HS-27A (cell line): ENCODE results near the gene F3.
A peak's percentile ranks its signal among the peaks of the same experiment; 100 is the strongest.
"Not testable (repeated sequence)": the region's sequence is repeated elsewhere in the genome, so short reads cannot be mapped to it uniquely, and the experiment has no call there.

ENCODE experiments used
- DNase-seq: peaks from one replicate; pipeline ENCODE4 v3.0.0-alpha.2; 2012; ENCODE audit warnings: low read depth, missing footprints

Gene F3

DNA sequence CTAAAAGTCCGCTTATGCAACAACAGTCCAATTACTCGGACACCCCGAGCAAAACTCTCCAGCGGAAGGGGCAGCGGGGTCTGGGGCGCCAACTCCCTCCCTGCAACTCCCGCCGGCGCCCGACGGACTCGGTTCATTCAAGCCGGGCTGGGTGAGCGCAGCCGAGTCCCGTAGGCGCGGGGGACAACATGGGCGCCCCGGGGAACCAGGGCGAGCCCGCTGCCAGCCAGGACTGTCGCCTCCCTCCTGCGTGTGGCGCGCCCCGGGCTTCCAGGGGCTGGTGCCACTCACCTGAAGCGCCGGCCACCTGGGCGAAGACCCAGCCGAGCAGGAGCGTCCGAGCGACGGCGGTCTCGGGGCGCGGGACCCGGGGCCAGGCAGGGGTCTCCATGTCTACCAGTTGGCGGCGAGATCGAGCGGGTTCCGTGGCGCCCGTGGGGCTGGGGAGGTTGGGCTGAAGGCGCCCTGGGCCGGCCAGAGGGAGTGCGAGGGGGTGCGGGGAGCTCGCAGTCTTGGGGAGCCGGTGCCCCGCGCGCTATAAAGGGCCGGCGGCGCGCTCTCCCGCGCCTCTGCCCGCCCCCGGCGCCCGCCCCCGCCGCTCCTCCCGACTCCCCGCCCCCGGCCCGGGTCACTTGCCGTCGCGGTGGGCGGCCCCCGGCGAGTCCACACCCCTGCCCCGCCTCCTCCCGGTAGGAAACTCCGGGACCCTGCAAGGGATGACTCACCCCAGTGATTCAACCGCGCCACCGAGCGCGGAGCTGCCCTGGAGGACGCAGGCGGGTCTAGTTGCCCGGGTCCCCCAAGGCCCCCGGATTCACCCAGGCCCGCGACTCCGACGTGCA is at the start of gene F3:
Gene F3, minus strand, starts transcription at position 514 of the 842 bp plus-strand sequence. Its CDS starts 123 bp downstream, at position 391.
- DNase-seq: peak; percentile 79

GRCh38 chr1:94590203-94591137 is 48.9 kb upstream of the F3 start:
- no peak for DNase-seq

- DNase-seq: no peak
Measured at GRCh38 chr1:94589728-94590127, 48.2 kb upstream of the F3 start.

DNA sequence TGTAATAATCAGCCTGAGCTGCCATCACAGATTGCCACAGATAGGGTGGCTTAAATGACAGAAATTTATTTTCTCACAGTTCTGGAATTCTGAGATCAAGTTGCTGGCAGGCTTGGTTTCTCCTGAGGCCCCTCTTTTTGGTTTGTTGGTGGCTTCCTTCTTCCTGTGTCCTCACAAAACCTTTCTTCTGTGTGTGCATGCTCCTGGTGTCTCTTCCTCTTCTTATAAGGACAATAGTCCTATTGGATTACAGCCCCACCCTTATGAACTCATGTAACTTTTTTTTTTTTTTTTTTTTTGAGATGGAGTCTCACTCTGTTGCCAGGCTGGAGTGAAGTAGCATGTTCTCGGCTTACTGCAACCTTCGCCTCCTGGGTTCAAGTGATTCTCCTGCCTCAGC is 41.0 kb upstream of the F3 start:
- no peak for DNase-seq

- DNase-seq: peak; percentile 69
Measured at GRCh38 chr1:94580367-94581115, 39.0 kb upstream of the F3 start.

DNA sequence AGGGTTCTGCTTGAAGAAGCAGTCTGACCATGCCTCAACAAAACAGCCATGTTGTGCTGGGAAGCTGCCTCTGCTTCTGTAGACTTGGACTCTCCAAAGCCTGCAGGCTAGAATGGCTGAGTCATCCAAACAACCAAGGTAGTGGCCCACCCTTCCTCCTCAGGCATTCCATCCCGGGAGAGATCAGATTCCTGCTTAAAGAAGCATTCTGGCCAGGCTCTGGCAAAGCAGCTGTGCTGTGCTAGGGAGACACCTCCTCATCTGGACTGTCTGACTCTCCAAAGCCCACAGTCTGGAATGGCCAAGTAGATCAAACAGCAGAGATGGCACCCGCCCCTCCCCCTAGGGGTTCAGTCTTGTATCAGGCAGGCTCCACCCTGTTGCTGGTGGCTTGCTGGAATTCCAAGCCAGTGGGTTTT is 38.3 kb upstream of the F3 start:
- DNase-seq: peak; percentile 97

DNA sequence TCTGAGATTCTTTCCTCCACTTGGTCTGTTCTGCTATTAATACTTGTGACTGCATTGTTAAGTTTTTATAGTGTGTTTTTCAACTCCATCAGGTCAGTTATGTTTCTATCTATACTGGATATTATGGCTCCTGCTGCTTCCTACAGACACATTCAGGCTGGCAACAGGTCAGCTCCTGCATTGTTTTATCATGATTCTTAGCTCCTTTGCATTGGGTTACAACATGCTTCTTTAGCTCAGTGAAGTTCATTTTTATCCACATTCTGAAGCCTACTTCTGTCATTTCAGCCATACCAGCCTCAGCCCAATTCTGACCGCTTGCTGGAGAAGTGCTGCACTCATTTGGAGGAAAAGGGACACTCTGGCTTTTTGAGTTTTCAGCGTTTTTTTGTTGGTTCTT is 37.3 kb upstream of the F3 start:
- DNase-seq: no peak

- DNase-seq: not testable (repeated sequence)
Measured at GRCh38 chr1:94573917-94574316, 32.4 kb upstream of the F3 start.

DNA sequence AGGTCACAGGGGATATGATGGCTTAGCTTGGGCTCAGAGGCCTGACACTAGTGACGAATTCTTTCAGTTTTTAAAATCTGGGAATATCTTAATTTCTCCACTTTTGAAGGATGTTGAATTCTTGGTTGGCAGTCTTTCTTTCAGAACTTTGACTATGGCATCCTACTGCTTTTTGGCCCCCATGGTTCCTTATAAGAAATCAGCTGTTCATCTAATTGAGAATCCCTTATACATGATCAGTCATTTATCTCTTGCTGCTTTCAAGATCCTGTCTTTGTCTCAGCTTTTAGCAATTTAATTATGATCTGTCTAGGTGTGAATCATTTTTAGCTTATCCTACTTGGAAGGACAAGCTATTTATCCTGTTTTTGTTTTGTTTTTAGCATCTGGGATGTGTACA is 31.2 kb upstream of the F3 start:
- no peak for DNase-seq

GRCh38 chr1:94570965-94571364 is 29.4 kb upstream of the F3 start:
- not testable (repeated sequence) for DNase-seq

- DNase-seq: not testable (repeated sequence)
Measured at GRCh38 chr1:94568806-94569205, 27.2 kb upstream of the F3 start.

- not testable (repeated sequence) for DNase-seq
Measured at GRCh38 chr1:94567975-94568607, 26.5 kb upstream of the F3 start.

GRCh38 chr1:94566436-94566835 is 24.9 kb upstream of the F3 start:
- DNase-seq: not testable (repeated sequence)

DNA sequence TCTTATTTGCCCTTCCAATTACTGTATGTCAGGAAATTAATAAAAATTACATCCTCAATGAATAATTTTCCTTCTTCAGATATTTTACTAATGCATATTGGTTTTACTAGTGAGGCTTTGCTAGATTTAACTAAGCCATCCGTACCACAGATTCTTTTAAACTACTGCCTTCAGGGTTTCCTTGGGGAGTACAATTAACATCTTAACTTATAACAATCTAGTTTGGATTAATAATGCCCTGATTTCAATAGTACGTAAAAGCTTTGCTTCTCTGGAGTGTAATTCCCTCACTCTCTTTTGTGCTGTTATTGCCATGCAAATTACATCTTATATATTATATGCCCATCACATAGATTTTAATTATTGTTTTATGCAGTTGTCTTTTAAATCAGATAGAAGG is 24.3 kb upstream of the F3 start:
- DNase-seq: no peak

GRCh38 chr1:94562519-94563260 is 21.1 kb upstream of the F3 start:
- no peak for DNase-seq

DNA sequence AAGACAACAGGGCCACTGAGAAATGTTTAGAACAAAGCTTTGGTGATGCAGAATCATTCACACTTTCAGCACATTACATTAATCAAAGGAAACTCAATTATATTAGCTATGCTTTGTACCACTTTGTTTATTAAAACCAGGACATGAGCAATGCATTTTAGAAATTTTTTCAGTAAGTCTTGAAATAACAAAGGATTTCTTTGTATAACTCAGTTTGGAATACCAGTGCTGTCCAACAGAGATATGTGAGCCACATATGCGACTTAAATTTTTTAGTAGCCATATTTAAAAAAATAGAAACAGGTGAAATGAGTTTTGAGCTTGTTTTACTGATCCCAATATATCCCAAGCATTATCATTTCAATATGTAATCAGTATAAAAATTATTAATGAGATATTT is 18.8 kb upstream of the F3 start:
- DNase-seq: no peak

GRCh38 chr1:94559921-94560320 is 18.4 kb upstream of the F3 start:
- no peak for DNase-seq

- no peak for DNase-seq
Measured at GRCh38 chr1:94555091-94555490, 13.5 kb upstream of the F3 start.

- no peak for DNase-seq
Measured at GRCh38 chr1:94554580-94554979, 13.0 kb upstream of the F3 start.

GRCh38 chr1:94553931-94554330 is 12.4 kb upstream of the F3 start:
- no peak for DNase-seq

- no peak for DNase-seq
Measured at GRCh38 chr1:94553323-94553730, 11.8 kb upstream of the F3 start.
